Stimulated activated CD4-positive, alpha-beta T cell treated with anti-CD3 and anti-CD28 coated beads, Interleukin-12 subunit alpha, Interleukin-12 subunit beta, amount 100 ng/mL, for 24 hours (primary cell): ENCODE data around the gene ZNF865.

ENCODE experiments used
- DNase-seq, 2 experiments: peaks; one replicate each; pipeline ENCODE4 v3.0.0-alpha.2; 2020; ENCODE audit warnings: low read depth in 2 of 2

The ZNF865 gene

GRCh38 chr19:55658846-55659459 lies 53.5 kb downstream of the ZNF865 start:
- DNase-seq: no peak

GRCh38 chr19:55659822-55660221 lies 54.4 kb downstream of the ZNF865 start:
- no peak for DNase-seq

GRCh38 chr19:55660404-55660803 lies 55.0 kb downstream of the ZNF865 start:
- no peak for DNase-seq

GRCh38 chr19:55660991-55661390 lies 55.5 kb downstream of the ZNF865 start:
- no peak for DNase-seq

- DNase-seq: no peak
Observed at GRCh38 chr19:55661826-55662225, 56.4 kb downstream of the ZNF865 start.

- DNase-seq: no peak
Observed at GRCh38 chr19:55663846-55664536, 58.5 kb downstream of the ZNF865 start.

- no peak for DNase-seq
Observed at GRCh38 chr19:55666343-55667005, 61.0 kb downstream of the ZNF865 start.
